A673 (cell line): Measurements from ENCODE around the gene FOXA2.

Experiments used
- EZH2 ChIP-seq: fragments of 200-600 bp; sonication (generic); IDR thresholded peaks from 2 replicates; pipeline ENCODE4 v1.6.1; 2017; ENCODE audit warnings: borderline replicate concordance, low read depth, mild to moderate bottlenecking, mixed read lengths, antibody characterized with exemption, low read length; ENCODE audit not compliant: poor library complexity, severe bottlenecking
- TF ChIP-seq, protein P1 (sequence below): fragments of 300-800, 200-600 bp; sonication (generic); conservative IDR thresholded peaks from 2 replicates; pipeline ENCODE4 v1.5.1; 2017; ENCODE audit warnings: low read depth, mild to moderate bottlenecking, antibody characterized with exemption, low read length, moderate library complexity, mixed read lengths

DNA sequence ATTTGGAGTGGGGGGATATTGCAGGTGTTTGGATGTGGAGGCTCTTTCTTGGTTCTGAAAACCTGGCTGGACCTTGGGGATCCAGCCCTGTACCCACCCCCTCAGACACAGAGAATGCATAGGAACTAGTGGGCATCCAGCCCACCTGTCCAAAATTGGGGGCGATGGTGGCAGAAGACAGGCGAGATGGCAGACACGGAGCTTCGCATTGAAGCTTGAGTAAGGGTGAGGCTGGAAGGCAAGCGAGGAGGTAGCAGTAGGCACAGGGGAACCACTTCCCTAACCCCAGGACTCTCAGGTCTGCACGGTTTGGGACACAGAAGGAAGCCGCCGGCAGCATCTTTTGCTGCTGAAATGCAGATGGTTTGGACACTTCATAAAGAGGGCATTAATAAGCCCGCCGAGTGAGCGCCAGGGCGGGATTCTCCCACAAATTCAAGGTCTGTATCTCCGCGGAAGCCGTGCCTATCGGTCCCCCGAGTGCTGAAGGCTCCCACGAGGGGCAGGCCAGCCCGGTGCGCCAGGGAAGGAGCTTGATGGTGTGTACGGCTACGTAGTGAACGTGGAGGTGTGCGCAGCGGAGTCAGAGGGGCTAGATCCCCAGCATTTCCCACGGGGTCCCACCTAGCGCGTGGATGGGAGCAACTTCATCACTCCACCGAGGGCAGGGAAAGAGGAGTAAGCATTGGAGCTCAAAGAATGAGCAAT is 1.6 kb upstream of the FOXA2 start:
- TF ChIP-seq, protein P1, sequence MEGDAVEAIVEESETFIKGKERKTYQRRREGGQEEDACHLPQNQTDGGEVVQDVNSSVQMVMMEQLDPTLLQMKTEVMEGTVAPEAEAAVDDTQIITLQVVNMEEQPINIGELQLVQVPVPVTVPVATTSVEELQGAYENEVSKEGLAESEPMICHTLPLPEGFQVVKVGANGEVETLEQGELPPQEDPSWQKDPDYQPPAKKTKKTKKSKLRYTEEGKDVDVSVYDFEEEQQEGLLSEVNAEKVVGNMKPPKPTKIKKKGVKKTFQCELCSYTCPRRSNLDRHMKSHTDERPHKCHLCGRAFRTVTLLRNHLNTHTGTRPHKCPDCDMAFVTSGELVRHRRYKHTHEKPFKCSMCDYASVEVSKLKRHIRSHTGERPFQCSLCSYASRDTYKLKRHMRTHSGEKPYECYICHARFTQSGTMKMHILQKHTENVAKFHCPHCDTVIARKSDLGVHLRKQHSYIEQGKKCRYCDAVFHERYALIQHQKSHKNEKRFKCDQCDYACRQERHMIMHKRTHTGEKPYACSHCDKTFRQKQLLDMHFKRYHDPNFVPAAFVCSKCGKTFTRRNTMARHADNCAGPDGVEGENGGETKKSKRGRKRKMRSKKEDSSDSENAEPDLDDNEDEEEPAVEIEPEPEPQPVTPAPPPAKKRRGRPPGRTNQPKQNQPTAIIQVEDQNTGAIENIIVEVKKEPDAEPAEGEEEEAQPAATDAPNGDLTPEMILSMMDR = no peak
- TF ChIP-seq EZH2 = no peak
